ENCODE measurements around the gene GABBR2. TPM values are rescaled to one million over a fixed set of nuclear protein-coding genes. Genes with fewer than 3 reads are reported as not detected.

The GABBR2 gene
- total and polyA plus RNA-seq, 5 experiments from 2014 or later: not detected

DNA sequence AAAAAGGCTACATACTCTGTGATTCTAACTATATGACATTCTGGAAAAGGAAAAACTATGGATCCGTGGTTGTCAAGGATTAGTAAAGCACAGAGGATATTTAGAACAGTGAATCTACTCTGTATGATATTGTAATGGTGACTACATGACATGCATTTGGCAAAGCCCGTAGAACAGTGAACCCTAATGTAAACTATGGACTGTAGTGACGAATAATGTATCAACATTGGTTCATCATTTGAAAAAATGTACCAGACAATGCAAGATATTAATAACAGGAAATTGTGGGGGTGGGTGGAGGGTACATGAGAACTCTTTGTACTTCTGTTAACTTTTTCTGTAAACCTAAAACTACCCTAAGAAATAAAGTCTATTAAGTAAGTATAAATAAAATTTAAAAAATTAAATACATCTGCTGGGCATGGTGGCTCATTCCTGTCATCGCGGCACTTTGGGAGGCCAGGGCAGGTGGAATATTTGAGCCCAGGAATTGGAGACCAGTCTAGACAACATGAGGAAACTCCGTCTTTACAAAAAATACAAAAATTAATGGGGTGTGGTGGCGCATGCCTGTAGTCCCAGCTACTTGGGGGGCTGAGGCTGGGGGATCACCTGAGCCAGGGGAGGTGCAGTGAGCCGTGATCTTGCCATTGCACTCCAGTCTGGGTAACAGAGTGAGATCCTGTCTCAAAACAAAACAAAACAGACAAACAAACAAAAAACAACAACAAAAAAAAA, 351.6 kb downstream of the GABBR2 start:
- POLR2A ChIA-PET: no interaction called here
- Mint-ChIP-seq H3K4me1 (no peaks in the 10 kb centered on the region), H3K4me3 (no peak overlapping the region), H3K9me3 (peaks cover 0 to 11% (median 2%) of the 10 kb centered on the region in 9 donors), H3K27me3 (peaks cover 11 to 26% (median 22%) of the 10 kb centered on the region in 5 donors), H3K27ac (no peak overlapping the region), H3K36me3 (peaks cover 0 to 7% (median under 1%) of the 10 kb centered on the region in 3 donors)
- DNase-seq: no peak
- ATAC-seq: no peak

DNA sequence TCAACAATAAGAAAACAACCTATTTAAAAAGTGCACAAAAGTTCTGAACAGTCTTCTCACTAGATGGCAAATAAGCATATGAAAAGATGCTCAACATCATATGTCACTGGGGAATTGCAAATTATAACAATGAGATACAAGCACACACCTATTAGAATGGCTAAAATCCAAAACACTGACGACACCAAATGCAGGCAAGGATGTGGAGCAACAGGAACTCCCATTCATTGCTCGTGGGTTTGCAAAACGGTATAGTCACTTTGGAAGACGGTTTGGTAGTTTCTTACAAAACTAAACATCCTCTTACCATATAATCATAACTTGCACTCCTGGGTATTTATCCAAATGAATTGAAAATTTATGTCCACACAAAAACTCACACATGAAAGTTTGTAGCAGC, 352.4 kb downstream of the GABBR2 start:
- Mint-ChIP-seq H3K4me3 (no peak overlapping the region), H3K27me3 (peaks cover 17 to 29% (median 26%) of the 10 kb centered on the region in 5 donors), H3K9me3 (peaks cover 2 to 18% (median 10%) of the 10 kb centered on the region in 9 donors), H3K36me3 (peaks cover 0 to 15% (median 8%) of the 10 kb centered on the region in 3 donors), H3K4me1 (no peaks in the 10 kb centered on the region), H3K27ac (no peak overlapping the region)
- POLR2A ChIA-PET: no interaction called here
- DNase-seq: no peak
- no peak for ATAC-seq

DNA sequence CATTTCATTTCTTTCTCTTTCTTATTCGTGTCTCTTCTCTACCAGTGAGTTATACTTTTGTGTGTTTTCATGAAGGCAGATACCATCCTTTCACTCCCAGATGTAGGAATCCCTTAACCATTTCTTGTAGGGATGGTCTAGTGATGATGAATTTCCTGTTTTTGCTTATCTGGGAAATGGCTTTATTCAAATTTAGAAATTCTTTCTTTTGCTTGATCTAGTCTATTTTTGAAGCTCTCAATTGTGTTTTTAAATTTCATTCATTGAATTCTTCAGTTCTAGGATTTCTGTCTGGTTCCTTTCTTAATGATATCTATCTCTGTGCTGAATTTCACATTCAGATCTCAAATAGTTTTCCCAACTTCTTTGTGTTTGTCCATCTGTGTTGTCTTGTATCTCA, 357.4 kb downstream of the GABBR2 start:
- H3K4me3 Mint-ChIP-seq: no peak overlapping the region
- DNase-seq (no peak), ATAC-seq (no peak)
- peaks cover 6 to 43% (median 20%) of the 10 kb centered on the region in 9 donors for H3K9me3 Mint-ChIP-seq
- peaks cover 0 to 32% (median 12%) of the 10 kb centered on the region in 3 donors for H3K36me3 Mint-ChIP-seq
- POLR2A ChIA-PET: no interaction called here
- H3K27ac Mint-ChIP-seq: no peak overlapping the region
- H3K27me3 Mint-ChIP-seq: peaks cover 24 to 41% (median 39%) of the 10 kb centered on the region in 5 donors
- H3K4me1 Mint-ChIP-seq: no peaks in the 10 kb centered on the region

DNA sequence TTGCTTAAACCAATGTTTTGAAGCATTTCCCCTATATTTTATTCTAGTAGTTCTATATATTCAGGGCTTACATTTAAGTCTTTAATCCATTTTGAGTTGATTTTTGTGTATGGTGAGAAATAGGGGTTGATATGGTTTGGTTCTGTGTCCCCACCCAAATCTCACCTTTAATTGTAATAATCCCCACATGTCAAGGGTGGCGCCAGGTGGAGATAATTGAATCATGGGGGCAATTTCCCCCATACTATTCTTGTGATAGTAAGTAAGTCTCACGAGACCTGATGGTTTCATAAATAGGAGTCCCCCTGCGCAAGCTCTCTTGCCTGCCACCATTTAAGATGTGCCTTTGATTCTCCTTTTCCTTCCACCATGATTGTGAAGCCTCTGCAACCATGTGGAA, 361.1 kb downstream of the GABBR2 start:
- Mint-ChIP-seq H3K27me3 (peaks cover 18 to 53% (median 42%) of the 10 kb centered on the region in 5 donors), H3K4me3 (no peak overlapping the region)

DNA sequence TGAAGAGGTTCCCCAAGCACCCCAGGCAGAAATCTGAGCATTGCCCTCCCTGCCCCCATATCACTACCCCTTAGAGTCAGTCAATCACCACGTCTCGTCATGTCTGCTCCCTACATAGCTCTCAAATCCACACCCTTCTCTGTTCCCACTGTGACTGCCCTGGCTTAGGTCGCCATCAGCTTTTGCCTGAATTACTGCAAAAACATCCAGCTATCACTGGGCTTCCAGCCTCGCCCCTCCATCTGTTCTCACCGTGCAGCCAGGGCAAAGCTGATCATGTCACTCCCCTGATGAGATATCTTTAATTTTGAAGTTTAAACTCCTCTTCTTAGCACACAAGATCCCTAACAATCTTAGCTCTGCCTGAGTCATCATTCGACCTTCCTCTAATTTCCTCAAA, 363.7 kb downstream of the GABBR2 start:
- POLR2A ChIA-PET: no interaction called here
- peaks cover 0 to 13% (median 1%) of the 10 kb centered on the region in 9 donors for H3K9me3 Mint-ChIP-seq
- peaks cover 14 to 38% (median 27%) of the 10 kb centered on the region in 5 donors for H3K27me3 Mint-ChIP-seq
- peaks cover 0 to 5% (median 0%) of the 10 kb centered on the region in 3 donors for H3K36me3 Mint-ChIP-seq
- peaks cover 0 to 6% (median 4%) of the 10 kb centered on the region in 4 donors for H3K4me1 Mint-ChIP-seq
- no peak overlapping the region for H3K27ac Mint-ChIP-seq
- DNase-seq (no peak), ATAC-seq (no peak)
- no peak overlapping the region for H3K4me3 Mint-ChIP-seq

More for the DNA sequence above, 361.1 kb downstream of the GABBR2 start:
- ATAC-seq (no peak), DNase-seq (no peak)
- Mint-ChIP-seq H3K27ac (no peak overlapping the region), H3K36me3 (peaks cover 0 to 26% (median 12%) of the 10 kb centered on the region in 3 donors), H3K4me1 (no peaks in the 10 kb centered on the region), H3K9me3 (peaks cover 4 to 36% (median 19%) of the 10 kb centered on the region in 9 donors)
- POLR2A ChIA-PET: no interaction called here

DNA sequence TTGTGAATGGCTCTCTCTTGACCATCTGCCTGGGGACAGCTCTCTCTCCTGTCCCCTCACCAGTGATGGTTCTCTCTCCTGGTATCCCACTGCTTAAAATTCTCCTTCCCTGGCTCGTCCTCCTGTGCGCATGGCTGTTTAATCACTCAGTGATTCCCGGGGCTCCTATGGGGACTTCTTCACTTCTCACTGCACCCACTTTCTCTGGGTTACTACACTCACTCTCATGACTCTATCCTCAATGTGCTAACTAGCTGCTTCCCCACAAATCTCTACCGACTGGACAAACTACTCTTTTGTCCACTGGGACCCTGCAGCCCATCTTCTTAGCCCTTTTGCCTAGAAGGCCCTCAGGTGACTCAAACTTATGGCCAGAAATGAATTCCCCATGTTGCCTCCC, 364.2 kb downstream of the GABBR2 start:
- POLR2A ChIA-PET: no interaction called here
- peaks cover 0 to under 1% (median 0%) of the 10 kb centered on the region in 3 donors for H3K36me3 Mint-ChIP-seq
- ATAC-seq (no peak), DNase-seq (no peak)
- peaks cover 0 to 6% (median 4%) of the 10 kb centered on the region in 4 donors for H3K4me1 Mint-ChIP-seq
- H3K4me3 Mint-ChIP-seq: no peak overlapping the region
- peaks cover 0 to 8% (median 3%) of the 10 kb centered on the region in 9 donors for H3K9me3 Mint-ChIP-seq
- no peak overlapping the region for H3K27ac Mint-ChIP-seq
- peaks cover 14 to 33% (median 25%) of the 10 kb centered on the region in 5 donors for H3K27me3 Mint-ChIP-seq

DNA sequence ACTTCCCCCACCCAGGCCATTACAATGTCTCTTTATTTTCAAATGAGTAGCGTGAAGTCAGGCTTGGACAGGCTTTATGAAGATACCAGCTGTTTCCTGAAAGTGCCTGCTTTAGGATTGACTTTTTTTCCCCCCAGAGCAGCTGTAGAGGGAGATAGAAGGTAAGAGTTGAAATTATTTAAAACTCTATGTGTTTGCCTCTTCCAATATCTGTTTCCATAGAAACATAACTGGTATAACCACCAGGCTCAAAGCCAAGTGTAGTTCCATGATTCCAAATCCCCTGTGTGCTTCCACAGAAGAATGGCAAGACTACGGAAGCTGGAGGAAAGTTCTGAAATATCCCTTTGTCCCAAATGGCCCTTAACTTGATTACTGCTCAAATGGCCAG, 365.9 kb downstream of the GABBR2 start:
- POLR2A ChIA-PET: no interaction called here
- Mint-ChIP-seq H3K27me3 (peaks cover 14 to 33% (median 25%) of the 10 kb centered on the region in 5 donors), H3K4me1 (peaks cover 0 to 6% (median 4%) of the 10 kb centered on the region in 4 donors), H3K36me3 (no peaks in the 10 kb centered on the region), H3K9me3 (peaks cover 0 to 6% (median 0%) of the 10 kb centered on the region in 9 donors), H3K27ac (no peak overlapping the region), H3K4me3 (no peak overlapping the region)
- ATAC-seq (no peak), DNase-seq (no peak)

DNA sequence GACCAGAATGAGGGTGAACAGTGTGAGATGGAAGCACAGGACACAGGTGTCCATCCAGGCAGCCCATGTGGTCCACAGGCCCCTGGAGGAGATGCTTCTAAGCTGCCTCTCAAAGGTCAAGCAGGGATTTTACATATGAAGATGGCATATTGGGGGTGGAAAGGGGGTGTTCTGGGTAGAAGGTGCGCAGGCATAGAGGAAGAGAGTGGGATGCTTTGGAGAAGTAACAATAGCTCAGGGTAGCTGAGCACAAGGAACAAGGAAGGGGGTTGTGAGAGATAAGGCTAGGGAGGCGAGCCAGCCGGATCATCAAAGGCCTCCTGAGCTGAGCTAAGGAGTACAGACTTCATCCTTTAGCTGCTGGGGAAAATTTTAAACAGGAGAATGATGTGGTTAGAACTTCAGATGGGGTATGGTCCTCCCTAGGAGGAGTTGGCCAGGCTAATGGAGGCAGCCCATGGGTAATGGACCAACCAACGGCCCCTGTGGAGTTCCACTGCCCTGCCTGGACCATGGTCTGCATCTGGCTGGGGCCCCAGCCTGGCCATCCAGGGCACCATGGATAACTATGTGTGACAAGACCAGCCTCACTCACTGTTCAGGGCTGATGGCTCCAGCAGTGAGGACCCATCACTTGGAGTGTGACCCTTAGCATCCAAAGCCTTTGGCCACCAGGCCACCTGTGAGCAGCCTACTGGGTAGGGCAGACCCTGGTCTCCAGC, 366.5 kb downstream of the GABBR2 start:
- Mint-ChIP-seq H3K4me3 (no peak overlapping the region), H3K27me3 (peaks cover 14 to 33% (median 21%) of the 10 kb centered on the region in 5 donors), H3K36me3 (no peaks in the 10 kb centered on the region), H3K4me1 (peaks cover 0 to 6% (median 4%) of the 10 kb centered on the region in 4 donors), H3K9me3 (peaks cover 0 to 6% (median 0%) of the 10 kb centered on the region in 9 donors), H3K27ac (no peak overlapping the region)
- no peak for ATAC-seq
- DNase-seq: no peak
- POLR2A ChIA-PET: no interaction called here

DNA sequence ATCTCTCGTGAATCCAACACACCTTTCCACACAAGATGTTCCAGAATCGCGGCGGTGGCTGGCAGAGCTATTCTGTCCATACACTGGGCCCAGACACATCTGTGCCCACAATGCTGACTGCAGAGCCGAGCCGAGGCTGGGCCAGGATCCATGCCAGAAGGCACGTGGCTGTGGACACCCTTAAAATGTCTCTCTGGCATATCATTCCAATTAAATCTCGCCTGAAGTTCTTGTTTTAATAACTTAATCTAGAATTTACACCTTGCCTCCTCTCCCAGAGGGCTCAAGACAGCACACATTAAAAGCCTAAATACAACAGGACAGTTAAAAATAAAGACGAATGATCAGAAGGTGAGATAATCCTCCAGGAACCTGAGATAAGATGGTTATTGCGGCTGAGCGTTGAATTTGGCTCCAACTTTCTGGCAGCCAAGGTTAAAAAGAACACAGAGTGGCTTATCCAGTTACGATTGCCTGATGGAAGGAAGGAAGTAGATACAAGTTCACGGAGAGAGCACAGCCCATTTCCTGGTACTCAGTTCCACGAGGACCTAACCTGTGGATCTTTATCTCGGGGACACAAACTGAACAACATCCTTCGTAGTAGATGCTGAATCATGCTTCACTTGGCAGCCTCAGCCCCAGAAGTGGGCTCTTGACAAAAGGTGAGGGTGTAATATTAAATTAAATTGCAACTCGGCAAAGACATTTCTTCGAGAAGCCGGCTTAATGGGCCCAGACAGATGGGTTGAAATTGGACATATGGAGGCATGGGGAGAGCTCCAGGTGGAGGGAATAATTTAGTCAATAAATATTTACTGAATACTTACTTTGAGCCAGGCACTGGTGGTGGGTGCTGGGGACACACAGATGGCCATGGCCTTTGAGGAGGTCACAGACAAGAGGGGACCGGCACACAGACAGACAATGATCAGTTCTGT, 367.3 kb downstream of the GABBR2 start:
- ATAC-seq (no peak), DNase-seq (no peak)
- no peak overlapping the region for H3K4me3 Mint-ChIP-seq
- H3K4me1 Mint-ChIP-seq: peaks cover 0 to 6% (median 4%) of the 10 kb centered on the region in 4 donors
- H3K27me3 Mint-ChIP-seq: peaks cover 11 to 34% (median 21%) of the 10 kb centered on the region in 5 donors
- no peaks in the 10 kb centered on the region for H3K36me3 Mint-ChIP-seq
- peak overlapping the region in 1 of 10 donors; percentile 14 for H3K27ac Mint-ChIP-seq
- POLR2A ChIA-PET: no interaction called here
- H3K9me3 Mint-ChIP-seq: peaks cover 0 to 6% (median 0%) of the 10 kb centered on the region in 9 donors

DNA sequence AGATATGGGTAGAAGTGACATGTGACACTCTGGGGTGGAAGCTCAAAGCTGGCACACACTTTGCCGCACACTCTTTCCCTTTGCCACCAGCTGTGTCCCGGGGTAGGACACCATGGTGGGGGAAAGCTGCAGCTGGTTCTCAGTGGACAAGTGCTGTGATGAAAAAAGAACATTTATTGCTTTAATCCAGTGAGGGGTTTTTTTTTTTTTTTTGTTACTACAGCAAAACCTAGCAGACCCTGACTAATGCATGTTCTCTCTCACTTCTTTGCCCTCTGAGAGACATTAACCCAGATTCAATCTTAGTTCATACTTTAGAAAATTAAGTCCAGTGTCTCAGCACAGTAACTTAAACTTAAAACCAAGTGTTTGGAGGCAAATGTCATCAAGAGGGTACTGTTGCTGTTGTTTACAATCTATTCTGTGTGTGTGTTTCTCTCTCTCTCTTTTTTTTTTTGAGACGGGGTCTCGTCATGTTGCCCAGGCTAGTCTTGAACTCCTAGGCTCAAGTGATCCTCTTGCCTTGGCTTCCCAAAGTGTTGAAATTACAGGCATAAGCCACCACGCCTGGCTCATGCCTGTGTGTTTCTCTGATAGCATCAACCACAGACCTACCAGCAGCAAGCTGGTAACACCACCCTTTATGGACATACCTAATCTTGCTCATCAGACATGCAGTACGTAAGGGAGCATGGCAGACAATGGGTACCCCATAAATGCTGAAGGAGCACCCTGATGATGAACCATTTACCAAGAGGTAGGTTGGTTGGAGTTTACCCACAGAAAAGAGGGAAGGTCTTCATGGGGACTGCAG, 368.5 kb downstream of the GABBR2 start:
- Mint-ChIP-seq H3K27me3 (peaks cover 11 to 41% (median 27%) of the 10 kb centered on the region in 5 donors), H3K36me3 (peaks cover 0 to 6% (median 0%) of the 10 kb centered on the region in 3 donors), H3K4me3 (no peak overlapping the region), H3K9me3 (peaks cover 0 to 6% (median 0%) of the 10 kb centered on the region in 9 donors), H3K27ac (no peak overlapping the region), H3K4me1 (peaks cover 0 to 6% (median 5%) of the 10 kb centered on the region in 4 donors)
- no peak for DNase-seq
- no peak for ATAC-seq
- POLR2A ChIA-PET: no interaction called here

DNA sequence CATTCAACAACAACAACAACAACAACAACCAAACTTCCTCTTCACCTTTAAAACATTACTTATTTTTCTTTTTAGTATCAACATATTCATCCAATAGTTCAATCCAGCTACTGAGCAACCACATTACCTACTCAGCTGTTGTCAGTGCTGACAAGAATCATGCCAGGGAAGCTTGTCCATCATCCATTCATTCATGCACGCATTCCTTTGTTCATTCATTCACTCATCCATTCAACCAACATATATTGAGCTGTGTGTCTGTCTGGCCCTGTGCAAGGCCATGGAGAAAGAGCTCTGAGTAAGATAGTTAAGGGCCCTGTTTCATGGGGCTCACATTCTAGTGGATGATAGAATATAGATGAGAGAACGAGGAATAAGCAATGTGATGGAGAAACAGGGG, 373.1 kb downstream of the GABBR2 start:
- POLR2A ChIA-PET: no interaction called here
- peaks cover 0 to 6% (median 0%) of the 10 kb centered on the region in 3 donors for H3K36me3 Mint-ChIP-seq
- peaks cover 0 to 3% (median 0%) of the 10 kb centered on the region in 9 donors for H3K9me3 Mint-ChIP-seq
- ATAC-seq (no peak), DNase-seq (no peak)
- peaks cover 8 to 33% (median 18%) of the 10 kb centered on the region in 5 donors for H3K27me3 Mint-ChIP-seq
- no peak overlapping the region for H3K27ac Mint-ChIP-seq
- no peak overlapping the region for H3K4me3 Mint-ChIP-seq
- peaks cover 0 to 2% (median 0%) of the 10 kb centered on the region in 4 donors for H3K4me1 Mint-ChIP-seq

Data from naive thymus-derived CD8-positive, alpha-beta T cell (primary cell).